GM19395 (cell line): ENCODE measurements around the gene RAB11FIP4.

Source experiments
- ATAC-seq: cut with Tn5 transposase; IDR thresholded peaks from one replicate; pipeline ENCODE4 v1.9.1; 2021; ENCODE audit warnings: mild to moderate bottlenecking, moderate library complexity; ENCODE audit not compliant: unreplicated experiment

Gene RAB11FIP4

DNA sequence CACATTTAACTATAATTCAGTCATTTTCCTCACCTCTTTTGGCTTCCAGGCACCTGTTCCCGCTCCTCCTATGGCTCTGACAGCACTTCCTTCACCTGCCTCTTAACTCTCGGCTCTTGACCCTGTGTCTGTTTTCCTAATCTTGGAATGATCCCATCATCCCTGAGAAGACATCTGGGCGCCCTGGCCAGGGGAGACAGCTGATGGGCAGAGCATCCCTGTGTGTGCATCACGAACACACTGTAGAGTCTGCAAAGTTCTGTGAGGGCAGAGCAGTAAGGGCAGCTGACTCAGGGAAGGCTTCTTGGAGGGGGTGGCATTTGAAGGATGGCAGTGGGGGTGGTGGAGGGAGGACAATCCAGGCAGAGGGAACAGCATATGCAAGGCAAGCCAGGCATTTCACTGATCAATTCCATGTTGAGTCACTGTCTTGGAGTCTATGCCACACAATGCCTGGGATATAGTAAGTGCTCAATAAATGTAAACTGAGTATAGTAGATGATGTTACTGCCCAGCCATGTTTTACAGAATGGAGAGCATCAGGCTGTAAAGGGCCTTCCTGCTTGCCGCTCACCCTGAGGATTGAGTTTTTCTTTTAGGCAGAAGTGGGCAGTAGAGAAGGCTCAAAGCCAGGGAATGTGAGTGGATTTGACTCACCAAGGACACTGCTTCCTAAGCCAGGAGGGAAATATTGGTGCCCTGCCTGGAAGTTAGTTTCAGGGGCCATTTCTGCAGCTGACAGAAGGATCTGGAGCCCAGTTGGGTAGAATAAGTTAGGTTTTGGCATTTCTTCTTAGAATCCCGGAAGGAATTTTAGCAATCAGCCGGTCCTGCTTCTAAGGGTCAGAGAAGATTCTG lies 5.8 kb upstream of the RAB11FIP4 start:
- ATAC-seq, result no peak

DNA sequence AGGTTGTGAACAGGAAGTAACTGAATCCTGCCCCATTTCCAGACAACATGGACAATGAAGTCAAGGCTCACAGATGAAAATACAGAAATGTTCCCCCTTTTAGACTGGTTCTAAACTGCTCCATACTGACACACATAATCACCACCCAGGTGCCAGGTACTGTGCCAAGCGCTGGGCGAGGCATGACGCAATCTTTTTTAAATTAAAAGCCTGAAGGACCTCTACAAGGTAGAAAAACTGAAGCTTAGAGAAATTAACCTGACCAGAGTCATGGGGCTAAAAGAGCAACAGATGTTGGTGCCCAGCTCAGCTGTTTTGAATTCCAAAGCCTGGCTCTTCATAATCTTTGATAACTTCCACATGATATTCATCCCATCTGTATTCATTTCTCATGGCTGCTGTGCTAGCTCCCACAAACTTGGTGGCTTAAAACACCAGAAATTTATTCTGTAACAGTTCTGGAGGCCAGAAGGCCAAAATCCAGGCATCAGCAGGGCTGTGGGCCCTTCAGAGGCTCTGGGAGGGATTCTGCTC lies 4.9 kb upstream of the RAB11FIP4 start:
- ATAC-seq, result no peak

DNA sequence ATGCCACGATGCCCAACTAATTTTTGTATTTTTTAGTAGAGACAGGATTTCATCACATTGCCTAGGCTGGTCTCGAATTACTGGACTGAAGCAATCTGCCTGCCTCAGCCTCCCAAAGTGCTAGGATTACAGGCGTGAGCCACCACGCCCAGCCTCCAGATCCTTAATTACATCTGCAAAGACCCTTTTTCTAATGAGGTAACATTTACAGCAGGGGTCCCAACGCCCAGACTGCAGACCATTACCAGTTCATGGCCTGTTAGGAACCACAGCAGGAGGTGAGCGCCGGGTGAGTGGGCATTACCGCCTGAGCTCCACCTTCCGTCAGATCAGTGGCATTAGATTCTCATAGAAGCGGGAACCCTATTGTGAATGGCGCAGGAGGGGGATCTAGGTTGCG lies 4.0 kb upstream of the RAB11FIP4 start:
- no peak for ATAC-seq

DNA sequence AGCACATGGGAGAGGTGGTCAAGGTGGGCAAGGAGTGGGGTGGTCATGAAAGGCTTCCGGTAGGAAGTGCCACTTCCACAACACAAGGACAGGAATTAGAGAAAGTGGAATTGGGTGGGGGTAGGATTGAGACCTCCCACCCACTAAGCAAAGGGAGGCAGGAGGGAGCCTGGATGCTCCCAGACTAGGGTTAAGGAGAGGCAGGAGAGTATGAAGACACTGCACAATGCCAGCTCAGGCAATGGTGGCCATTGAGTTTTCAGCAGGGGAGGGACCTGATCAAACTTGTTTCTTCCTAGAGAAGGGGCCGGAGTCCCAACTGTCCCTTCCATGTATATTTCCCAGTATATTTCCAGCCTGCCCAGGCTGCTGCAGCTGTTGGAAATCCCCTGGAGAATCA lies 3.1 kb upstream of the RAB11FIP4 start:
- ATAC-seq, result no peak

DNA sequence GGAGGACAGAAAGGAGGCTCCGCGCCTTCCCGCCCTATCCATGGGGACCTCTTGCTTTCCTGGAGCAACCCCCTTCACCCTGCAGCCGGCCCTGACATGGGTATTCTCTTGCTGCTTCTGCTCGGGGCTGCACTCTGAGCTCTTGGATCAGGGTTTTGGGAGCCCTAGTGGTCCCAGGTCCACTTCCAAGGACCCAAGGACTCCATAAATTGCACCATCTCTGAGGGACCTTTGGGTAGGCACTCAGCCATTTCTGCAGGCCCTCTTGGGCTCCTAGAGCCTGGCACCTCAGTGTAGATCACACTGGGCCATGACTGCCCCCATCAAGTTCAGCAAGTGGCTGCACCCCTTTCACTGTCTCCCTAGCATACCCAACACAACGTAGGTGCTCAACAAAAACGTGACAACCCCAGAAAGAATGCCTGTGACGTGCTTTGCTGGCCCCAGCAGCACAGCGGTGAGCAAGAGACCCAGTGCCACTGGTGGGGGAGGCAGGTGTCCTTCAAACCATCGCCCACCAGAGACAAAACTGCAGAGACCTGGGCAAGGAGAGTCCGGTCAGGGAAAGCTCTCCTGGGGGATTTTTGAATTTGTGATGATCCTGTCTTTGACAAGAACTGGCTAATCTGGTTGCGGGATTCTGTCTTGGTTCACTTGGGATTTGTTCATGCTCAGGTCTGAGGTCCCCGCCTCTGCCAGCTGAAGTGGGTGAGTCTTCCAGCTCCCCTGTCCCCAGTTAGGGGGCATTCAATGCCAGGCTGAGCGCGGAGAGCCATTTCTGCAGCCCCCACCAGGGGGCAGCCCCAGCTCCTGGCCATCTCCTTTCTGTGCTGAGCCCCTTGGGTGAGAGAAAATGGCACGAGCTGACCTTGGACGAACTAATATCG lies 2.5 kb upstream of the RAB11FIP4 start:
- no peak for ATAC-seq

DNA sequence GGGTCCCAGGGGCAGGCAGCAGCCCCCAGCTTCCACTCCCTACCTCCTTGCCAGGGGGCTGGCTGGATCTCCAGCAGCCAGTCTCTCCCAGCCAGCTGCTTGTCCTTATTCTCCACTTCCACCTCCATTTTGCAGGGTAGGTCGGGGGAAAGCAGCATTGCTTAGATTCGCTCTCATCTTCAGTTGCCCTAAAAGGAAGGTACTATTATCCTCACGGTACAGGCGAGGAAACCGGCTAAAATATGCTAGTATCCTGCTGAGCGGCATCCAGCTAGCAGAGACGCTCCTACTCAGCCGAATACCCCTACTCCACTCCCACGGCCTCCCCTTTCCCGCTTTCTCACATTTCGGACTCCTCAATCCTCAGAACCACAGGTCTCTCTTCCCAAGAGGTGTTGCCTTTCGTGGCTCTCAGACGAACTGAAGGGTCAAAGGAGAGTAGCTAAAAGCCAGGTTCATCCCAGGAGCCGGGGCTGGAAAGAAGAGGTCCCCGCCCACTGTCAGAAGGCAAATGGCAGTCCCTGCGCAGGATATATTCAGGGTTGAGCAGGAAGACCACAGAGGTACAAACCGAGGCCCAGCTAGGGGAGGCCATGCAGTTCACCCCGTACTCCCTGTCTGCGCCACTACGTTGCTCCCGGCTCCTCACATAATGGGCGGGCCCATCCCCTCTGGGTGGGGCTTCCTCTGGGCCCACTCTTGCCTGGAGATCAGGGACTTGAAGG lies 1.7 kb upstream of the RAB11FIP4 start:
- ATAC-seq, result no peak

DNA sequence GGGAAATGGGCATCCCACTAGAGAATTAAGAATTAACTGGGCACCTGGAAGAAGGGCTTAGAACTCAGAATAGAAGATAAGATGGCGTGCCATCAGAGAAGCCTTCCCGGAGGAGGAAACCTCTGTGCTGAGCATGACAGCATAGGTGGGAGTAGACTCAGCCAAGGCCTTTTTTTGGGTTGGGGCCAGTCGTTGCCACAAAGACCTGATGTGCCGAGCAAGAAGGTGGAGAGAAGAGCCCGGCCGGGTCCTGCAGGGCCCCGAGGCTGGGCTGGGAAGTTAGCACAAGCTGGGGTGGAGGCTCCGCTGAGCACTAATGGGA lies 1.1 kb upstream of the RAB11FIP4 start:
- ATAC-seq, result no peak

DNA sequence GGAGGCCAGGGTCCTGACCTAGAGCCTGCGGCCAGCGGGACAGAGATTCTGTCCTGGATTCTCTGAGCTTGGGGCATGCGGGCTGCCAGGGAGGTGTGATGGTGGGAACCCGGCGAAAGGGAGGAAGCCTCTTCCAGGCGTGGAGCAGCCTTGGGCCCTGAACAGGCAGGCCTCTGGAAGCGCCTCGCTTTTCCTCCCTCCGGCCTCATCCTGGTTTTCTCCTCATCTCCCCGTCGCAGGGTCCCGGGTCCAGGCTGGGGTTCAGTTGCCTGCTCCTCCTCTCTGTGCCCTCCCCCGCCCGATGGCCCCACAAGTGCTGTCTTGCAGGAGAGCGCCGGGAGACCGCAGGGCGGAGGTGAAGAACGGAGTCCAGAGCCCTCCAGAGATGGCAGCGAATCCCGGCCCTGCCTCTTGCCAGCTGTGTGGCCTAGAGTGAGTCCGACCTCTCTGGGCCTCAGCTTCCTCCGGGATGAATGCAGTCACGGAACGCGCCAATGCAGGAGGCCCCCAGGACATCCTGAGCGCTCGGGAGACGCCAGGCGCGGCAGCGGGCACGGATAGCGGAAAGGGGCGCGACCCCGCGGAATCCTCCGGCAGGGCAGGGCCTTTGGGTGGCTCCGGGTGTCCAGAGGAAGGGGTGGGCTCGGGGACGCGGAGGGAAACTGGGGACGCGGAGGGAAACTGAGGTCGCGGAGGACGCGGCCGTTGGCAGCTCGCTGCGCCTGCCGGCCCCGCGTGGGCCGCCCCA lies 553 bp upstream of the RAB11FIP4 start:
- no peak for ATAC-seq

DNA sequence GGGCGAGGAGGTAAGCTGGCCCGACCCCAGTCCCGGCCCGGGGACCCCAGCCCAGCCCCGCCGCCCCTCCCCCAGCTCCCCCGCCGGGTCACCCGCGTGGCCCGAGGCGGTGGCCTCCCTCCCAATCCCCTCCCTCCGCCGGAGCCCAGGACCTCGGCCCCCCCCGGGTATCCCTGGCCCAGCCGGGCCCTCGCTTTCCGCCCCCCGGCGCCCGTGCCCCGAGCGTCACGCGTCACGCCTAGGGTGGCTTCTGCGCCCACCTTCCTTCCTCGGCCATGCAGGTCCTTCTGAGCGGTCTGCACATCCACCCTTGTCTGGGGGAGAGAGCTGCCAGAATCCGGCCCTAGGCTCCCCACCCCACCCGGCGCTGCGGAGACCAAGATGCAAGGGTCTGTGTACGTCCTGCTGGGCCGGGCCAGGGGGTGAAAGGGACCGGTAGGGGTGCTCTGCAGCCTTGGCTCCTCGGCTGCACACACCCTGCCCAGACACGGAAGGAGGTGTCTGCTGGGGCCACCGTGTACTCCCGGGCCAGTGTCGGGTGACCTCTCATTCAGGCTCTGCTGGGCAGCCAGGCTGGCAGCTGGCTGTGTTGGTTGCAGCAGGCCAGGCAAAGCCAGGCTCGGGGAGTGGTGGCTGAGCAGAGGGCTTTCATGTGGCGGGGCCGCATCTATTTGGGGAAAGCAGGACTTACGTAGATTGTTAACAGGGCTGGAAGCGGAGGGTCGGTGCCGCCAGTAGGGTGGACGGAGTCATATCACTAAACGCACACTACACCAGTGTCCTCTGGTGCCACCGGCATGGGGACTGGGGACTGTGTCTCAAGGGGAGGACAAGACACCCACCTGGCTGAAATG lies 754 bp downstream of the RAB11FIP4 start:
- no peak for ATAC-seq

DNA sequence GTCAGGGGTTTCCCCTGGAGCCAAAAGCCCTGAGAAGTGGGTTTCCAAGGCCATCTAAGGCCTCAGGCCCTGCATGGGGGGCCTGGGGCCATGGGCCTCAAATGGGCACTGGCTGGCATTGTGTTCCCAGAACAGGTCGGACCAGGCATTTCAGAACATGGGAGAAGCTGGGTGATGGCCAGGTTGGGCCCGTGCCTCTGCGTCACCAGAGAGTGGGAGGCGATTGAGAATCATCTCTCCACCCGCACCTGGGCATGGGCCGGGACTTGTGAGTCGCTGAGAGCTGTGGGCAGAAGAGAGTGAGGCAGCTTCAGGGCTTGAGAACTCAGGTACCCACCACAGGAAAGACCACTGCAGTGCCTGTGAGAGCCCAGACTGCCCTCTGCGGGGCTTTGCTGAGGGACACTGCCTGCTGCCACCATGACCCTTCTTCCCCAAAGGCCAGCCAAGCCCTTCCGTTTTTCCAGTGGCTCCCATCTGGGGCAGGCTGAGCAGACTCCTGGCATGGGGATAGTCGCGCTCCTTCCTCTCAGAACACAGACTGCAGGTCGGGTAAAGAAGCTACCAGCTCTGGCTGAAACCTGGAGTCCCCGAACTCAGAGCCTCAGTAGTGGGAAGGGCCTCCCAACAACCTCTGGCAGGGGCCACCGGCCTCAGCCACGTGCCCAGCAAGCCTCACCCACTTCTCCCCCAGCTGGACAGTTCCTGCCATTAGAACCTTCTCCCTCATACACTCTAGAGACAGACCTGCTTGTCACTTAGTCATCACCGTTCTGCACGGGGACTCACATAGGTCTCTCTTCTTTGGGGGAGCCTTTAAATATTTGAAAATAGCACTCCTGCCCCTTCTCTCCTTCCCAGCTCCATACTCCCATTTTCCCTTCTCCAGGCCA lies 1.6 kb downstream of the RAB11FIP4 start:
- ATAC-seq, result no peak

DNA sequence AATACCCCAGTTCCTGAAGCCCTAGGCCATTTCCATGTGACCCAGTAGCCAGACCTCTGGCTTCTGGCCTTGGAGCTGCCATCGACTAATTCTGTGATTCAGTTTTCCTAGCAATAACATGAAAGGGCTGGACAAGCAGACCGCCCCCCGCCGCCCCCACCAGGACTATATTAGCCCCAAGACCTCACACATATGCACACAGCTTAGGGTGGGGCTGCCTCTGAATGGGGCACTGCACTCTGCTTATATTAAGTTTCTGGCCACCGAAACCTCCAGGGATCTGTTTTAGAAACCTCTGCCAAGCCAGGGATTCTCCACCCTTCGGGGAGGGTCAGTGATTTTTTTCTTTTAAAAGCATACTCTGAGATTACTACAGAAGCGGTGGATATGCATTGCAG lies 2.3 kb downstream of the RAB11FIP4 start:
- ATAC-seq, result no peak

DNA sequence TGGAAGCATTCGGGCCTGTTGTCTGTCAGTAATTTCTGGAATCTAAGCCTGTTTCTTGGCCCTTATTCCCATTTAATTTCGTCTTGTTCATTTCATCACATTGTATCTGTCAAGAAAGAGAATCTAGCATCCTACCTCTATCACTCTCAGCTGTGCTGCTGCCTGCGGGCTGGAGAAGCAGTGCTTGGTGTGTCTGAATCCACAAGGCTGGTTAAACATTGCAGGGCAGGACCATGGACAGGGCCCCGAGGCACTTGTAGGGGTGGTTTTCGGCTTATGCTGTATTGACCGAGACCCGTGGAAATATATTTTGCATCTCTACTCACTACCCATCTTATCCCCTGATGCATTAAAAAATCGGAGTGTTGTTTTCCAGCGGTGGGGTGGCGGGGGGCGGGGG lies 3.1 kb downstream of the RAB11FIP4 start:
- no peak for ATAC-seq

DNA sequence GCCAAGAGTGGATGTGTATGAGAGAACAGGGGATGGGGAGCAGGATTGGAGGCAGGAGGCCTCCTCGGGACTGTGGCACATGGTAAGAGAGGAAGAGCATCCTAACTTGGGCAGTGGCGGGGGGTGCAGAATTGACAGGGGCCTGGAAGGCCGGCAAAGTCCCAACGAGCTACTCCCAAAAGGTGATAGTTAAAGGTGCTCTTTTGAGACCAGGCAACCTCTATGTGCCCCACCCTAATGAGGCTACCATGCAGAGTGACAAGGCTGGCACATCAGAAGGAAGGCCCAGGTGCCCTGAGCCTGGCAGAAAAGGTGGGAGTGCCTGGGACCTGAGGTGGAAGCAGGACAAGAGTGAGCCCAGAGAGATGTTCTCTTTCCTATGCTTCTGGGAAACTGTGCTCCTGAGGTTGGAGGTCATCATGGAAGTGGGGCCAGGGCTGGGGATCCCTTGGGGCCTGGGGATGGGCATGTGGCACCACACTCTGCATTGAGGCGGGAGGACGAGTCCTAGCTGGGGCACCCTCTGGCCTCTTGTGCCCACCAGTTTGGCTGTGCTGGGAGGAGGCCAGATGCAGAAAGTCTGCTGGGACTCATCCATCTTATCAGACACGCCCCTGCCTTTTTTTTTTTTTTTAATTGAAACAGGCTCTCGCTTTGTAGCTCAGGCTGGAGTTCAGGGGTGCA lies 5.9 kb downstream of the RAB11FIP4 start:
- ATAC-seq, result no peak

DNA sequence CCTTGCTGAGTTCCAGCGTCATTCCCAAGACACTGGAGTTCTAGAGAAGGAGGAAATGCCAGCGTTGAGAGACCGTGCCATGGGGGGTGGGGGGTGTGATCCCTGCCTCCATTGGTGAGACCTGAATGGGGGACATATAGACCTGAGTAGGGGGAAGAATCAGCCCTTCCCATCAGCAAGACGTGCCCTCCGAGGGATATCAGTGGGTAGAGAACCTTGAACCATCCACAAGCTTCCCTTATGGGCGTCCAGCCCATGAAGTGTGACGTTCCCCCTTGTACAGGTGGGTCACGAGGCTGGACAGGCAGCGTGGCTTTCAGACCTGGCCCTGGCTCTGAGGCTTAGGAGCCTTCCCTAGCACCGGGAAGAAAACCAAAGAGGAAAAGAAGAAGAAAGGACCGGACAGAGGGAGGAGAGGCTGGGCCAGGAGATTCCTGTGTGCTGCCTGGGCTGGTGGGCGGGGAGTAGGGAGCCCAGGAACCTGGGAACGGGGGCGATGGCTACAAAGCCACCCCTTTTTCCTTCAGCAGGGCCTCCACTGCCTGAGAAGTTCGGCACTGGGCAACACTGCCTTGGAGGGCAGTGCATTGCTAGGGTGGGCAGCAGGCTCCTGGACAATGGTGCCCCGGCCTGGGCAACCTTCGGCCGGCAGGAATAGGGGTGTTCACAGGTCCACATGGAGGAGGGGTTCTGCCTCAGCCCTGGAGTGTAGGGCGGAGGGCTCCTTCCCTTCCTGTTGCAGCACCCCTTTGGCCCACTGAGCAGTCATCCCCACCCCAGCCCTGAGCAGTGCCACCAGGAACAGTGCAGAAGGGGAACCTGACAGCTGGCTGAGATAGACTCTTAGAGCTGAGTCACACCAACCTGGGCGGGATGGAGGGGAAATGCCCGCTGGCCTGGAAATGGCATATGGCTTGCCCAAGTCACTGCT lies 7.2 kb downstream of the RAB11FIP4 start:
- no peak for ATAC-seq

DNA sequence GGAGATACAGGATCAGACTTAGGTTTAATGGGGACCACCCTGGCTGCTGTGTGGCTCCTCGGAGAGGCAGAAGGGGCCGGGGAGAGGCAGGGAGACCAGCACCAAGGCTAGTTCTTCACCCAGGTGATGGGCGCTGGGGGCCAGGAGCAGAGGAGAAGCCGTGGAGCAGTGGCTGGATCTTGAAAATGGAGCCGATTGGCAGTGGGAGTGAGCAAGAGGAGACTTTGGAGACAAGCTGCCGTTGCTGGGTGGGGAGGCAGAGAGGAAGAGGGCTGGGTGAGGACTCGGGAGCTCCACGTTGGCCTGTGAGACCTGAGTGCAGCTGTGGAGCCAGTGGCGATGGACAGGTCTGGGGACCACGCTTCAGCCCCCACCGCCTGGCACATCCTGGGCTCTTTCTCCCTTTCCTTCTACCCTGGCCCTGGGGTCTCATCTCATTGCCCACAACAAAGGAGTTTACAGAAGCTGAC lies 9.0 kb downstream of the RAB11FIP4 start:
- no peak for ATAC-seq

DNA sequence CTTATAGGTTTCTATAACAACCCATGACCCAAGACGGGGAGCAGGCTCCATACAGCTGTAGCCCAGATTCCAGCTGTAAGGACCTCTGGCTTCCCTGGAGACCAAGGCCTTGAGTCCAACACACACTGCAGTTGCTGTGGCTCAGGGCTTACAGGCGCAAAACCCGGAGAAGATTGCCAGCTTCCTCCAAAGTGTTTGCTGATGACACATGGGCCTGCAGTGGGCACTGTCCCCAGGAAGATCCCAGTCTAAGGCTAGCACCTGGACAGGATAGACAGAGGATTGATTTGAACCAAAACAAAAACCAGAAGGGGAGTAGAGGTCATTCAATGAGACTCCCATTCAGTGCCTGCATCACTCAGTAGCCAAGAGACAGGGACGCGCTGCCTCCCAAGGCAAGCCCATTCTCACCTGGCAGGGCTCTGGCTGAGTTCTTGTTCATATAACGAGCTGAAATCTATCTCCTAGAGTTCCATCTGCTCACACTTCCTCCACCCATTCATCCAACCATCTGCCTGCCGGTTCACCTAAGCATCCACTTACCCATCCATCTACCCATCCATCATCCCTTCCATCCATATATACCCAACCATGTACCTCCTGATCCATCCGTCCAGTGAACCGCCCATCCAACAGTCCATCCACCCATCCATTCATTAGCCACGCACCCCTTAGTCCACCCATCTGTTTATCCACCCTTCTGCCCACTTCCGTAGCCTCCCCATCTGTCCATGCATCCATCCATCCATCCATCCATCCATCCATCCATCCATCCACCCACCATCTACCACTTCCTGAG lies 10.2 kb downstream of the RAB11FIP4 start:
- no peak for ATAC-seq
